Measurements from ENCODE around the gene HLCS. TPM values are rescaled to one million over a fixed set of nuclear protein-coding genes. Genes with fewer than 3 reads are reported as not detected.

Gene HLCS
- total RNA-seq, 1 experiment from 2014 or later, result 12.7 TPM

- Mint-ChIP-seq H3K4me1 (peaks cover 12 to 23% of the 10 kb centered on the region in 2 experiments), H3K36me3 (ENCODE audit: insufficient read depth in 1 of 3, low read depth in 3 of 3) (no peaks in the 10 kb centered on the region; a peak in 1 of 7 replicates), H3K27me3 (ENCODE audit: low read depth) (peaks cover 1% of the 10 kb centered on the region; the same call in 1 of the 2 replicates), H3K27ac (no peak overlapping the region), H3K9me3 (no peaks in the 10 kb centered on the region), H3K4me3 (no peak overlapping the region)
- H4K8ac ChIP-seq (replicated peaks; ENCODE audit: insufficient read length, low read depth, low read length), result no peak overlapping the region
- H3K23ac ChIP-seq (ENCODE audit: insufficient read length, low read depth, low read length), result no peak overlapping the region
- no peak overlapping the region for H3K14ac ChIP-seq (ENCODE audit: insufficient read depth, low read length)
- peaks cover 2% of the 10 kb centered on the region for H3K23me2 ChIP-seq (ENCODE audit: insufficient read length, low read depth, low read length, poor library complexity, severe bottlenecking)
- H3K9ac ChIP-seq (ENCODE audit: extremely low read depth, insufficient read length, low read length), result no peak overlapping the region
- H3K18ac ChIP-seq (ENCODE audit: insufficient read length, low read depth, low read length), result no peak overlapping the region
- H3K56ac ChIP-seq (ENCODE audit: insufficient read length, low read depth, low read length), result no peak overlapping the region
- H3K4ac ChIP-seq (ENCODE audit: low read depth, low read length), result no peak overlapping the region
- no peak overlapping the region for H3K27ac ChIP-seq (ENCODE audit: insufficient read length, low read depth, low read length)
- no peak overlapping the region for H3T11ph ChIP-seq (ENCODE audit: low read length)
- no peak overlapping the region for H4K5ac ChIP-seq (ENCODE audit: insufficient read length, low read depth, low read length)
- no peak for TF ChIP-seq CTCF (conservative IDR thresholded peaks at IDR 0.05)
- H3K4me1 ChIP-seq (ENCODE audit: insufficient read depth, low read length), result no peaks in the 10 kb centered on the region
- no peaks in the 10 kb centered on the region for H3K79me2 ChIP-seq (ENCODE audit: insufficient read depth, low read length)
- H2BK20ac ChIP-seq (ENCODE audit: low read depth, low read length, poor library complexity, severe bottlenecking), result no peak overlapping the region
- H2AFZ ChIP-seq (ENCODE audit: low read length), result no peak overlapping the region
- H4K91ac ChIP-seq (ENCODE audit: insufficient read length, low read depth, low read length), result no peak overlapping the region
- H2BK5ac ChIP-seq (ENCODE audit: insufficient read length, low read length), result no peak overlapping the region
- H3K79me1 ChIP-seq (ENCODE audit: insufficient read depth, low read depth, low read length, poor library complexity, severe bottlenecking), result no peaks in the 10 kb centered on the region
- no peak overlapping the region for H2BK12ac ChIP-seq (ENCODE audit: insufficient read length, low read depth, low read length)
- no peak overlapping the region for H2BK15ac ChIP-seq (ENCODE audit: low read depth, low read length)
- H2AK5ac ChIP-seq (ENCODE audit: insufficient read length, low read length), result no peak overlapping the region
- H3K27me3 ChIP-seq (ENCODE audit: insufficient read depth, low read length), result no peaks in the 10 kb centered on the region
- no CpG with 5 or more reads among the region's 5 CpGs for WGBS (ENCODE audit: extremely low coverage, insufficient read length, low lambda C conversion rate)
- no peak for DNase-seq
- H2BK120ac ChIP-seq (ENCODE audit: low read depth, low read length, poor library complexity, severe bottlenecking), result no peak overlapping the region
- no peak overlapping the region for H3K4me2 ChIP-seq (ENCODE audit: insufficient read depth, insufficient read length, low read length)
- no peaks in the 10 kb centered on the region for H4K20me1 ChIP-seq (ENCODE audit: control insufficient read depth, insufficient read depth, insufficient read length)
- no peaks in the 10 kb centered on the region for H3K9me3 ChIP-seq (ENCODE audit: control insufficient read depth, low read depth, low read length)
Measured at GRCh38 chr21:36851121-36851520, 115.3 kb downstream of the HLCS start.

All from H9 (cell line).